ENCODE data around the gene CCDC13.
"Not testable (repeated sequence)": the region's sequence is repeated elsewhere in the genome, so short reads cannot be mapped to it uniquely, and the experiment has no call there.

Gene CCDC13

DNA sequence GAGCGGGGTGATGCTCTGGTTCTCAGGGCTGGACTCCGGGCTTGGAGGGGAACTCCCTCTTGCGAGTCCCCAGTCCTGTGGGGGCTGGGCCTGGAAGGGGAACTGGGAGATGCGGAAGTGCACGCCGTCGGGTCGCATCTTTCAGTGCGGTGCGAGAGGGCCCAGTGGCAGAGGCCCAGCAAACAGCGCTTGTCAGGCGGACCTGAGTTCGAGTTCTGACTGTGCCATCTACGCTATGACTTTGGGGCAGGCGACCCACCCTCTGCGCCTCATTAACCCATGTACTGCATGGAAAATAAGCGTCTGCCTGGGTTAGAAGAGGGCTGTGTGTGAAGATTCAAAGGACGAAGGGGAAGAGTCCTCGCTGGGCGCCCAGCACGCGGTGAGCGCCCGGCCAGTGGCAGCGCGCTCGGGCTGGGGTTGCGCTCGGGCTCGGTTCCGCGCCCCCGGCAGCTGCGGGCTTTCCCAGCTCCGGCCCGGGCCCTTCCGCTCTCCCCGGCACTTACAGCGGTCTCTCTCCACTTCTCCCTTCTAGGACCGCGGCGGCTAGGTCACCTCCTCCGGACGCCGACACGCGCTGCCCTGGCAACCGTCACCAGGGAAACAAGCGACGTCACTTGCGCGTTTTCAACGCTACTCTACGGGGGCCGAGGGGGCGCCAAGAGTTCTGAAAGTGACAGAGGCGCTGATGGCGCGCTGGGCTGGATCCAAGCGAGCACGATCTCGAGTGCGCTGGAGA lies at the start of gene CCDC13:
Gene CCDC13 (minus strand): TSS at position 584 of the 739 bp plus-strand sequence. CDS start 14,908 bp downstream, outside the sequence.
- DNase-seq: peak; percentile 85

GRCh38 chr3:42822828-42823227 lies 49.8 kb upstream of the CCDC13 start:
- DNase-seq: peak; percentile 18

GRCh38 chr3:42820746-42821051 lies 47.6 kb upstream of the CCDC13 start:
- DNase-seq: no peak

DNA sequence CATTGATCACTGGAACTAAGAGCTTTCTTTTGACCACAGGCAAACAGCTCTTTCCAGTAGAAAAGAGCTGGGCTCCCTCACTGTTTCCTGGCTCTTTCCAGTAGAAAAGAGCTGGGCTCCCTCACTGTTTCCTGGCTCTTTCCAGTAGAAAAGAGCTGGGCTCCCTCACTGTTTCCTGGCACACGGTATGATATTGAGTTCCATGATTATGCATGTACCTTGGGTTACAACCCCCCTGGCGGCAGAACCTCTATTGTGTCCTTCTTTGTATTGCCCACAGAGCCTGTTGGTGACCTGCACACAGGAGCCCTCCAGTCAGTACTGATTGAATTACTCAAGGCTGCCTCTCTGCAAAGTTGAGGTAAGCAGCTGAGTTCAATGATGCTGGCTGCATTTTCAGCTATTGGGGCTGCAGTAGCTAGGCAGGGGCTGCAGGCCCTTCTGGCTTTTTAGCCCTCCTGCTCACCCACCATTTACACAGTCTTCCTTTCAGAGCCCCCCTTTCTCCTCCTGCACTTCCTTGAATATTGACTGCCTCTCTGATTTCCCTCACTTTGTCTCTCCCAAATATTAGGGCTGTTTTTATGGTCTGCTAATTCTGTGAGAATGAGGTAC lies 46.4 kb upstream of the CCDC13 start:
- peak; percentile 84 for DNase-seq

DNA sequence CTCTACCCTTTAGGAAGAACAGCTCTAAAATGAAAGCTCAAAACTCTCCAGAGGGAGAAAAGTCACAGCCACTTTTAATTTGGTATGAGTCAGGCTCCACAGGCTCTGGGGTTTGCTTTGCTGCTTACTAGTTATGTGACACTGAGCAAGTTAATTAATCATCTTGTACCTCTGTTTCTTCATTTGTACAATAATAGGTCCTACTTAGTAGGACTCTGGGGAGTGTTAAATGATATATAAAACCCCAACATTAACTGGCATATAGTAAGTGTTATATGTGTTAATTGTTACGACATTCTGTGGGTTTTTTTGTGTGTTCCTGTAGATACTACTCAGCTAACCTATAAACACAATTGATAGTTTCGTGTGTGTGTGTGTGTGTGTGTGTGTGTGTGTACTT lies 42.8 kb upstream of the CCDC13 start:
- no peak for DNase-seq

GRCh38 chr3:42814914-42815507 lies 42.0 kb upstream of the CCDC13 start:
- DNase-seq: no peak

DNA sequence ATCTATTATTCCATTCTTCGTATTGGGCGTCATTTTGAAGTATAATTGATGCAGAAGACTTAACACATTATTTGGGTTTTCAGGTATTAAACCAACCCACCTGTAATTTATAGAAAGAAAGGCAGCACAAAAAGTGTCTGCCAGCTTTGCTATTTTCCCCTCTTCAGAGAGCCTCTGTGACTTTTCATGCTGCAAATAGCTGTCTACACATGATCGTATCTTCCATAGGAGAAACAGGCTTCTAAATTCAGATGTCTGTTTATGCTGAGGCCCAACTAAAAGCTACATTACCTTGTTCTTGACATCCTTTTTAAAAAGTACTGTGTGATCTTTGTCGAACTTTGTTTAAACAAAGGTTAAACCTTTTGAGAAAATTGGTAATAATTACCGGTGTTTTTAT lies 41.2 kb upstream of the CCDC13 start:
- DNase-seq: no peak

- not testable (repeated sequence) for DNase-seq
Observed at GRCh38 chr3:42811118-42811883, 38.2 kb upstream of the CCDC13 start.

- DNase-seq: not testable (repeated sequence)
Observed at GRCh38 chr3:42810706-42811105, 37.7 kb upstream of the CCDC13 start.

GRCh38 chr3:42809202-42809601 lies 36.1 kb upstream of the CCDC13 start, which contains the start of gene ACKR2:
Gene ACKR2 (plus strand): TSS chr3:42809445. CDS start chr3:42864503, 55,058 bp downstream.
- no peak for DNase-seq

DNA sequence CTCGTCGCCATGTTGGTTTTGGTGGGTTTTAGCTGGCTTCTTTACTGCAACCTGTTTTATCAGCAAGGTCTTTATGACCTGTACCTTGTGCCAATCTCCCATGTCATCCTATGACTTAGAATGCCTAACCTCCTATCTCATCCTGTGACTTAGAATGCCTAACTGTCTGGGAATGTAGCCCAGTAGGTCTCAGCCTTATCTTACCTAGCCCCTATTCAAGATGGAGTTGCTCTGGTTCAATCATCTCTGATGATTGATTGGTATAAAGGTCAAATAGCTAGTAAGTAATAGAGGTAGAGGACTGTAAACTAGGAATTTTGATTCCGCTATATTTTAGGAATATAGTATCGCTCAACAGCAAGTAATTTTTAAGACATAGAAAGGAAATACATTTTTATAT lies 34.9 kb upstream of the CCDC13 start:
- no peak for DNase-seq

DNA sequence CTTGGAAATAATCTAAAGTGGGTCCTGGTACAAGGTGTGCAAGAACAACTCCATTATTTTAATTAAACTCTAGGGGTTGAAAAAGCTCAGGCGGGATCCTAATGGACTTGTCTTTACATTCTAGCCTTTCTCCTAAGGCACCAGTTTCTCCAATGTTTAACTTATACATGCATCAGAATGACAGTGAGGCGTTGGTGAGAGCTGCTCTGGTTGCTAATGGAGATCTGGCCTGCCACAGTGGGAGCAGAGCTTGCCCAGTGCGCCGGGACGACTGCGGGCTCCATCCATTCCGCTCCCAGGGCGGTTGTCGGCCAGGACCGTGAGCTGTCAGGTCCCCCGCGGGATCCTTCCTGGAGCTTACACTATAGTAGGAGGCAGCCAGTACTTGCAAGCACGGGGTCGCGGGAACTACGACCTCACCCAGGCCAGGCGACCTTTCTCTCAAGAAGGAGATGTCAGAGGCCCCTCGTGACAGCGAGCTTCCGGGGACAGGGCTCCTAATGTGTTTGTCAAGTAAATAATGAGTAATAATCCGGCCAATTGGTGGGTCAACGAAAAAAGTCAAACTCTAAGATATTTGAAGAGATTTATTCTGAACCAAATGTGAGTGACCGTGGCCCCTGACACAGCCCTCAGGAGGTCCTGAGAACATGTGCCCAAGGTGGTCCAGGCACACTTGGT lies 32.2 kb upstream of the CCDC13 start:
- no peak for DNase-seq

DNA sequence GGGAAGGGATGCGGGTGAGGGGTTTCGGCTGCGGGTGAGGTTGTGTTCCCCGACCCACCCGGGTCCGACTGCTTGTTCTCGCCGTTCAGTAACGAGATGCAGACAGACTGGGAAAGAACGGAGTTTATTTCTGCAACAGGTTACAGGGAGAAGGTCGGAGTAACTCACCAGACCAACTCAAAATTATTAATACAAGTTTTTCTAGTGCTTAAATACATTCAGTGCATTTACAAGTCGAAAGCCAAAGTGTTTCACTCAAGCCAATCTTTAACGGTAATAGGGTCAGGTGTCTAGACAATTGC lies 31.7 kb upstream of the CCDC13 start:
- no peak for DNase-seq

GRCh38 chr3:42804106-42804830 lies 31.2 kb upstream of the CCDC13 start, which contains the start of gene HIGD1A:
Gene HIGD1A (minus strand): TSS chr3:42804490. CDS start chr3:42794253, 10,237 bp downstream.
- peak; percentile 93 for DNase-seq

DNA sequence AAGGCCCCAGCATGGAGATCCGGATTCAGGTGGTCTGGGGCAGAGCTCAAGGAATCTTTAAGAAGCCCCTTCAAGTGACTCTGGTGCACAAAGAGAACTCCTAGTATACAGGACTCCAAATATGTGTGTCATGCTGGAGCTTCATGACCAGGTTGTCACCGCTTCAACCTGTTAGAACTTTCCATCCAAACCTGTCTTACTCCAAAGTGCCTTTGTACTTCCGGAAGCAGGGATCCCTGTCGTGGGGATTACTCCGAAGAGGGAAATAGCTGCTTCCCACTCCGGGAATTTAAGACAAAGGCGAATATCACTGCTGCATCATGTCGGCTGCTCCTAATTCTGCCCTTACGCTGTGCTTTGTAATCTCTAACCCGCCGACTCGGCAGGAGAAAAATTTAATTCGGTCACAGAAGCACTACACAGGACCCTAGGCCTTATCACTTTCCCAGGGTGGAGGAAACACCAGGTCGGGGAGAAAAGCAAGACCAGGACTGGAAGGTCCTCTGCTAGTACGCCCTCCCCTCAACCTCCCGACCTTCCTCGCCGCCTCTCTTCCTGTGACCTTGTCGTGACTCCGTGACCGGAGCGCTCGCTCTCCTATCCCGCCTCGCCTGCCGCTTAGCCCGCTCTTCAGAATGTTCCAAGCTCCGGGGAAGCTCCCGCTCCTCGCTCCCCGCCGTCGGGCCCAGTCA lies 30.5 kb upstream of the CCDC13 start:
- no peak for DNase-seq

DNA sequence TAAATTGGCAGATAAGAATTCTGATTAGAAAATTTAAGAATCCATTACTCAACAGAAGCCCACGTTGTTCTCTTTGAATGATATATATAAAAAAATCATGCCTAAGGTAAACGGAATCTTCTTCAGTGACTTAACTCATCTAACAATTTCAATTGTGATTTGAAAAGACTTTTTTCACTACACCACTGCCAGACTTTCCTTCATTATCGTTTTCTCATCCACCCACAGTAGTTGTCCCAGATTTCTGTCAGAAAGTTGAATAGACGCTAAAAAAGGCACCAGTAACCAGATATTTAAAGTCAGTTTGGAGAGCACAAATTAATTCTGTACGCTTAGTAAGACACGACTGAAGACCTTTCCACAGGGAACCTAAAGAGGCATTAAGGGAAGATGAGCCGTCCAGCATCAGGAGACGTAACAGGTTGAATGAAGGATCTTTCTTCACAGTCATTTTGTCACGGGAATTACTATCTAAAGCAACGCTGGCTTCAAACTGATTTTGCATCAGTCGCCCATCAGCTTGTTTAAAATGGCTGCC lies 29.9 kb upstream of the CCDC13 start:
- no peak for DNase-seq

- no peak for DNase-seq
Observed at GRCh38 chr3:42801784-42802183, 28.7 kb upstream of the CCDC13 start.

- DNase-seq: no peak
Observed at GRCh38 chr3:42801048-42801620, 28.1 kb upstream of the CCDC13 start.

- no peak for DNase-seq
Observed at GRCh38 chr3:42800251-42800650, 27.2 kb upstream of the CCDC13 start.

- DNase-seq: no peak
Observed at GRCh38 chr3:42799376-42799775, 26.3 kb upstream of the CCDC13 start.

- no peak for DNase-seq
Observed at GRCh38 chr3:42796332-42796885, 23.4 kb upstream of the CCDC13 start.
